G401.6 (cell line): Measurements from ENCODE around the gene NPAS2.

ENCODE experiments used
- FAIRE-seq: peaks from 2 replicates; lab custom pipeline; 2012; peaks lifted over from hg19 to GRCh38; lab: Jason Lieb, UNC

NPAS2 gene

DNA sequence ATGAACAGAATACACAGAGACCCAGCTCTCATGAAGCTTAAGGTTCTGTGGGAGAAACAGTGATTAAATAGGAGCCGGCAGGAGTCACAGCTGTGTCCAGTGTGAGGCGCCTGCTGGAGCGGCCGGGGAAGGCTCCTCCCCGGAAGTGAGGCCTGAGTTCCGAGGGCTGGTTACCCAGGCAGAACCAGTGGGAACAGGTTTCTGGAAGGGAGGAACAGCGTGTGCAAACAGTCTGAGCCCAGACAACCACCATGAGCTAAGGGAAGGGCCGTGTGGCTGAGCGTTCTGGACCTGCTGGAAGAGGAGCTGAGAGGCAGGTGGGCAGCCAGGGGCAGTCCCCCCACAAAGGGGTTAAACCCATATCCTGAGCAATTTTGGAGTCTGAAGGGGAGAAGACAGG, 26.0 kb upstream of the NPAS2 start:
- FAIRE-seq = no peak

DNA sequence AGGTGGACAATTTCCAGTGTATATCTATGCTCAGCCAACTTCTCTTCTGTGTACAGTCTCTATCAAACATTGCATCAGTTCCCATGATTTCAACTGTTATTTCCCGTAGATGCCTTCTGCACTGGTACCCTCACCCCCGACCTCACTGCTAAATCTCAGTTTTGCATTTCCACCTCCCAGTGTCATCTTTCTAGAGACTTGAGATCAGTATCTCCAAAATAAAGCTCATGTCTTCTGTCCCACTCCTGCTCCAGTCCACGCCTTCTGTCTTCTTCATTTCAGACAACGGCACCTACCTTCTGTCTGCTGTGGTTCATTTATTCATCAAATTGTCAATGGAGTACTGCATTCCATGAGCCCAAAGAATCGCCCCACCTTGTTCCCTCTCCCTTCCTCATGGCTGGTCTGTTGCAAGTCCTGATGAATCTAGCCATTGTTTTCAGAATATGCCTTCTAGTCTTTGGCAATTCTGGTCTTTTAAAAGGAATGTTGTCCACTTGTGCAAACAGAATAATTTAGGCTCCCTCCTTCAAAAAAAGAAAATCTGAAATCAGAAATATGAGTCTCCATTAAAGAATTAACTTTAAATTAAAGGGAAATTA, 23.3 kb upstream of the NPAS2 start:
- no peak for FAIRE-seq

DNA sequence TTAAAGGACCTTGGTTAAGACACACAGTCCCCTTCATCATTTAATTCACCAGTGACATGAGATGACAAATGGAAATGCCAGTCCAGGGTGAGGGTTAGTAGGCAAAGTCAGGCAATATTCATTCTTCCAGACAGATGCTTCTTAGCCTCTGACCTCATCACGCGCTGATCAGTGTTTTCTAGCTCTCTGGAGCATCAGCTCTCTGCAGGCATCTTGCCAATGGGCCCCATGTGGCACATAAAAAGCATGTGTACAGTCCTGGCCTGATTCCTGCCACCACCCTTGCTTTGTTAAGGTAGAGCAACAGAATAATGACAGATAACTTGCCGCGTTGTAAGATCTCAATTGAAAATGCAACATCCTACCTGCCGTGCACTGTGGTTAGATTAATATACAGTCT, 20.3 kb upstream of the NPAS2 start:
- FAIRE-seq = no peak

DNA sequence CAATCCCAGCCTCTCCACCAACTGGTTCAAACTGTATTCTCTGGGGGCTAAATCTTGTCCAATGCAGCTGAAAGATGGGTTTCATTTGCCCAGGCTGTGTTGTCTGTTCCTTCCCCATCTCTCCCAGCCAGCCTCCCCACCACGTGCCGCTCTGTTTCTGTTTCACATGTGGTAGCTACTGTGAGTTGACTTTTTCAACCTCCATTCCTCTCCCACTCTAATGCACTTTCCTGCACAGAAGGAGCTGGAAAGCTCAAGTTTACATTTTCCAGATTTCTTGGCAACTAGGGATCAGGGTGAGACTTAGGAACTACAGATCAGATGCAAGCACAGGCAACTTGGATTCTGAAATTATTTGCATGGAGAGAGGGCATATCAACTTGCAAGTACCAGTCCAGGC, 19.0 kb upstream of the NPAS2 start:
- FAIRE-seq = no peak

DNA sequence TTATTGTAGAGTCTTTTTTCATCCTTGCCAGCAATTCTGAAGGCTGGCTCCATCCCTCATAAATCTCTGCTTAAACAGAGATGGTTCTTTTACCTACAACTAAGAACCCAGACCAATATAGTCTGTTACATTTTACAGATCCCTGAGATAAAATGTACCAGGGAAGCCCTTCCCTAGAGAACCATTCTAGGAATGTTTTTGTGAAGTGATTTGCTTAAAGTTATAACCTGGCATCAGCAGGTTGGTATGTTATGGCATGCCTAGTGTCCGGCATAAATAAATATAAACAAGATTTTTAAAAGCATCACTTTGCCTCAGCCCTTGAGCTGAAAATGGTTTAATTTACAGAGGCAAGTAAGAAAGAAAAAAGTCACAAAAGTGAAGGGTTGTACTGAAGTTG, 18.5 kb upstream of the NPAS2 start:
- FAIRE-seq = no peak

DNA sequence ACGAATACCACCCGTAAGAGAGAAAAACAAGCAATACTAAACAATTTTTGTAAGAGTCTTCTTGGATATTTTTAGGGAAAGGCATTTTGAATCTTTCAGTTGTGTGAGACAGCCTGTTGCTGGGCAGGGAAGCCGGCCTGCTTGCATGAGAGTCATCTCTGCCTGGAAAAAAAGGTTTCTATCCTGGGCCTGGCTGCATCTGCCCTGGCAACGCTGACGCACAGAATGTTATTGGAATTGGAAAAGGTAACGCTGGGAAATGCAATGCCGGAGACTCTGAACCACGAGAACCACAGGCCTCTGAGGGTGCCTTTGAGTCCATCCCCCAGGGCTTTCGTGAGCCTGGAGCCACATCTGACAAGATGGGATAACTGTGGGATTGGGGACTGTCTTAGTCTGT, 17.9 kb upstream of the NPAS2 start:
- no peak for FAIRE-seq

DNA sequence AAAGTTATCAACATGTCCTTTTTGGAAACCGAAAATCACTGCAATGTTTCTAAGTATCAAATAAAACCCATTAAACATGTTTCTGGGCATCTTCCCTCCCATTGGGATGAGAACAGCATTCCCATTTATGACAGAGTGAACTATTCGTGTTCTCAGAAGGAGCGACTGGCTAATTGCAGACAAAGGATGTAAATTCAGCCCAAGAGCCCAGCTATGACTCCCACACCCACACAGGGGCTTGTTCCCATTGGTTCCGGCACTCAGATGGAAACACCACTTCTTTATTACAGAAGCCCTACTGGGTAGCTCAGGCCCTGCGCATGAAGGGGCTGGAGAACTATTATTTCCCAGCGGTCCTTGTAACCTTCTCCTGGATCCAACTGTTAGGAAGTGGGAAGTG, 16.6 kb upstream of the NPAS2 start:
- no peak for FAIRE-seq

DNA sequence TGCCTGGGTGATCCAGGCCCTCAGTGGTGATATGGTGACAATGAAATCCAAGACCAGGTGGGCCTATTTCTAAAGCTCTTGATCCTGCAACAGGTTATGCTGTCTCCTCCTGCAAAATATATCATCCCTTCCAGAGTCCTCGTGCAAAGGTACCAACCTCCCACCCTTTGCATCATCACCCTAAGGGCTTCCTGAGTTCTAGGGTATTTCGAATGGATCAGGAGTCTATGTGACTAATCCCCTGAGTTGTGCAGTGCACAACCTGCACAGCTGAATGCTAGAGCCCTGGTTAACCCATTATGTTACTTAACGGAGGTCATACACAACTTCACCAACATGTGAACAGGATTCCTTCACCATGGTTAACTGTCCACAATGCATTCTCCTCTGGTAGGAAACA, 13.4 kb upstream of the NPAS2 start:
- FAIRE-seq = no peak

DNA sequence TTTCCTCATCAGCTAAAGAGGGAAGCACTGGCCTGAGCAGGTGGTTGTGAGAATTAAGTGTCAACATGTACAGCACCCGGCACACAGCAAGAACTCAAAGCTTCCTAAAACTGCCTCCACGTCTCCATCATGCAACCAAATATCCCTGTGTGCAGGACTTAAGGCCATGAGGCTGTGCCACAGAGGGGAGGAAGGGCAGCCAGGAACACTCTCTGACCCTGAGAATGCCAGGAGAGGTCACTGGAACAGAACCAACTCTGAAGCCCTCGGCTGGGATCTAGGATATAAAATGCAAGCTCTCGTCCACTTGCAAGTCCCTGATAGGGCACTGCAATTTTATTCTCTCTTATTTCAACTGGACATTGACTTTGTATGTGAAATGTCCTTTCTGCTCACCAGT, 12.2 kb upstream of the NPAS2 start:
- FAIRE-seq = no peak

DNA sequence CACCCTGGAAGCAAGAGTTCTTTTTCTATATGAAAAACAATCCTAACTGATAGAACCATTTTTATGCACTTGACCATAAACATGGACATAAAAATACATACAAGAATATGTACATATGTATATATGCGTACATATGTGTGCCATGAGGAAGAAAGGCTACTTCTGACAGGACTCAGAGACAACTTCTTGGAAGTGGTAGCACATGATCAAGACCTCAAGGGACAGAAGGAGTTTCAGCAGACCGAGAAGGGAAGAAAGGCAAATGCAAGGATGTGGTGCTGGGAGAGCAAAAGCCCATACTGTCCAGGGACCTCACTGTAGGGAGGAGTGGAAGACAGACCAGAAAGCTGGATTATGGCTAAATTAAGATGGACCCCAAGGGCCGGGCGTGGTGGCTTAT, 11.4 kb upstream of the NPAS2 start:
- FAIRE-seq = no peak

DNA sequence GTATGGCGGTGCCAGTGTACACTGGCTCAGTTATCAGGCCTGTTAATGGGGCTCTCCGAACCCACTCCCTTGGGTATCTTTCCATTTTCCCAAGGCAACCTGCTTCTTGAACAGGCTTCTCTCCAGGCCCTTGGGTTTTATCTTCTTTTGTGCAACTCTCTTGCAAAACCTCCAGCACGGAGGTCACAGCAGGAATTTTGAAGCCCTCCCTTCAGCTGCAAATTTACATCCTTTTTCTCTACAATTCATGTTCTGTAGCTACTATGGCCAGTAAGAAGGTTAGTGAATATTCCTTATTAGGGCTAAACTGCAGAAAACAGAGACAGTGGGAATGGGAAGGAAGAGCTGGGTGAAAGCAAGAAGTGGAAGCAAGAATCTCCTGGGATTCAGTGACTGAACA, 10.4 kb upstream of the NPAS2 start:
- FAIRE-seq = no peak

DNA sequence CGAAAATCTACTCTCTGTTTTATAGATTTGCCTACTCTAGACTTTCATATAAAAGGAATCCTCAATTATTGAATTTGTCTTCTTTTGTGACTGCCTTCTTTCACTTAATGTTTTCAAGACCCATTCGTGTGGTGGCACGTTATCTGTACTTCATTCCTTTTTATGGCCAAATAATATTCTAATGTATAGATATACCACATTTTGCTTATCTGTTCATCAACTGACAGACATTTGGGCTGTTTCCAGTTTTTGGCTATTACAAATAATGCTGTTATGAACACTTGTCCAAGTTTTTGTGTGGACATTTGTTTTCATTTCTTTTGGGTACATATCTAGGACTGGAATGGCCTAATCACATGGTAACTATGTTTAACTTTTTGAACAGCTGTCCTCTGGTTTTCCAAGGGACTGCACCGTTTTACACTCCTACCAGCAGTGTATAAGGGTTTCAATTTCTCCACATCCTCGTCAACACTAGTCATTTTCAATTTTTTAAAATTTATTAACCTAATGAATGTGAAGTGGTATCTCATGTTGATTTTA, 9.3 kb upstream of the NPAS2 start:
- FAIRE-seq = no peak

DNA sequence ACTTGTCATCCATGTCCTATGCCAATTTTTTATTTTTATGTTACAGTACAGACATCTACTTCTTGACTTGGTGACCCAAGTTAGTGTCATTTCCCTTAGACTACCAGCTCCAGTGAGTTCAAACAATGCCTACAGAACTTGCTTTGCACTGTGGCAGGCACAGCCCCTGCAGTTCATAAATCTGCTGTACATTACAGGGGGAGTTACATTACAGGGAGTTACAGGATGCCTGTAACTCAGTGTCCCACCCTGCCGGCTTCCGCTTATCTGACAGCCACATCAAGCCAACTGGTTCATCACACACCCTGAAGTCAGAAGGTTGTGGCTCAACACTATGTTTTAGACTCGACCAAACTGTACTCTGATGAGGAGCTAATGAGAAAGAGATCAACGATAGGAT, 7.8 kb upstream of the NPAS2 start:
- no peak for FAIRE-seq

DNA sequence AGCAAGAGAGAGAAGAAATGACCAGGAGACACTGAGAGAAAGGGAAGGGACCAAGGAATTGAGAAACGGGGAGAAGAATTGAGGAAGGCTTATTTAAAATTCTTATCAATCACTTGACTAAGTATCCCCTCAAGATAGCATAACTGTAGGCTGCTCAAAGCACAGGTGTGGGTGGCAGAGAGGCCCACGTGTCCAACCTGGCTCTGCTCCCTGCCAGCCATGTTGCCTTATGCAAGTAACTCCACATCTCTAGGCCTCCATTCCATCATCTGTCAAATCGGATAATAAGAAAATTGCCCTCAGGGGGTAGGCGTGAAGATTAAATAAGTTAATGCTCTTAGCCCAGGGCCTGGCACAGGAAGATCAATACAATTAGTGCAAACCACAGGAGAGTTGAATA, 7.4 kb upstream of the NPAS2 start:
- FAIRE-seq = no peak

DNA sequence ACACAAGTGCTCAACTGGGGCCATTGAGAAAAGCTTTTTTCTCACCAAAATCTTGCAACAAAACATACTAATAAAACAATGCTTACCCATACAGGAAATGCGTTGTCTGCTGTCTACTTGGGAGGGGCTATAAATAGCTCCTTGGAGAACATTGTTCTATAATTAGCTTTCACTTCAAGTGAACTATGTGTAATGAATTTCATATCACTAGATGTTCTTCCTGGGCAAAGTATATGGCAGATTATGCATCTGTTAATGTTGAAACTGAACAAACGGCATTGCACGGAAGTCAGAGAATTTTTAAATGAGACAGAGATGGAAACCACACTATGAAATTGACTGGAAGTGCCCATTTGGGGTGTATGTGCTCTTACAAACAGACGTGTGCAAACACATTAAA, 6.4 kb upstream of the NPAS2 start:
- no peak for FAIRE-seq

DNA sequence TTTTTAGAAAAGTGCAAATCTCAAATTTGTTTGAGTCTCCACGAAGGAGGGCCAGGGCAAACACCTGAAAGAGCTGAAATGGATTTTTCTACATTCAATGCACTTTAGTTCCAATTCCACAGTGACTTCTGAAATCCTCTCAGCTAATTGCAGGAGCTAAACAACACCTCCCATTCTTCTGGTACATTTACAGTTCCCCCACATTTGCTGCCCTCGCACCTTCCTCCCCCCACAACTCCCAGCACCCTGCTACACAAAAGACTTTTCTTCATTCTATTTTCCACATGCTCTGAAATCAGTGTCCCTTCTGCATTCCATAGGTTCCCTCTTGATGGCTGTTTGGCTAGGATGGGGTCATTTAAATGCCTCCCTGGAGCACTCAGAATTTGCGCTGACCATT, 5.9 kb upstream of the NPAS2 start:
- FAIRE-seq = no peak

DNA sequence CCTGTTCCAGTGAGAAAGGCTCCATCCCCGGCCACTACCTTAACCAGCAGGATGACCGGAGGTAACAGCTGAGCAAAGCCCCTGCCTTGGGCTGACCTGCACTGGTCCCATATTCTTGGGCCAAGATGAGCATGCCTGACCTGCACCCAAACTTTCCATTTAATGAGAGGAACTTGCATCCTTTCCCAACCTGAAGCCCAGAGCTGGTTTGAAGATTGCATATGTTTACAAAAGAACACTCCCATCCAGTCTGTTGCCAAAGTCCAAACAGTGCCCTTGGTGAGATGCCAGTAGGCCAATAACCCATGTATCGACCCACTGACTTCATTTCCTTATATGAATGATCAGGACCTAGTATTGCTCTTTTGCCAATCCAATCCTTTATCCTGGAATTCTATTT, 5.5 kb upstream of the NPAS2 start:
- no peak for FAIRE-seq

DNA sequence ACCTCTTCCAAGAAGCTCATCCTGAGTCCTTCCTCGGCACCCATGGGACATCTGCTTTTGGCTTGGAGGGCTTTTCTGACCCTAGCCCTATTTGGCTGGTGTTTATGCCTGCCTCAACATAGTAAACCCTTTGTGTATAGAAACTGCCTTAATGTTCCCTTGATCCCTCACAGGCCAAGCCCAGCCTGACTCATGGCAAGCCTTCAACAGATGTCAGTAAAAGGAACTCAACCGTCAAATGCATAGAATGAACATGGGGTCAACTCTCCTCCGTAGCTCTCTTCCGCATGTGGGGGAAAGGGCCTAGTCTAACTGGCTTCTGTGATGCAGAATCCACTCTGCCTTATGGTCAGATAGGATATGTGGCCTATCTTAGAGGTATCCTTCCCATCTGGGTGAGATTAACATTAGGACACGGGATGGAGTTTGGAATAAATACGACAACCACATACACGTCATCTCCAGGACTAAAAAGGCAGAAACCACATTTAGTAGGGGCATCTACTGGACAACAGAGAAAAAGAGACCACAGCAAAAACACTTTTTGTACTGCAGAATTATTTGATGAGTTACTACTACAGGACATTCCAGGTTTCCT, 2.5 kb upstream of the NPAS2 start:
- no peak for FAIRE-seq

DNA sequence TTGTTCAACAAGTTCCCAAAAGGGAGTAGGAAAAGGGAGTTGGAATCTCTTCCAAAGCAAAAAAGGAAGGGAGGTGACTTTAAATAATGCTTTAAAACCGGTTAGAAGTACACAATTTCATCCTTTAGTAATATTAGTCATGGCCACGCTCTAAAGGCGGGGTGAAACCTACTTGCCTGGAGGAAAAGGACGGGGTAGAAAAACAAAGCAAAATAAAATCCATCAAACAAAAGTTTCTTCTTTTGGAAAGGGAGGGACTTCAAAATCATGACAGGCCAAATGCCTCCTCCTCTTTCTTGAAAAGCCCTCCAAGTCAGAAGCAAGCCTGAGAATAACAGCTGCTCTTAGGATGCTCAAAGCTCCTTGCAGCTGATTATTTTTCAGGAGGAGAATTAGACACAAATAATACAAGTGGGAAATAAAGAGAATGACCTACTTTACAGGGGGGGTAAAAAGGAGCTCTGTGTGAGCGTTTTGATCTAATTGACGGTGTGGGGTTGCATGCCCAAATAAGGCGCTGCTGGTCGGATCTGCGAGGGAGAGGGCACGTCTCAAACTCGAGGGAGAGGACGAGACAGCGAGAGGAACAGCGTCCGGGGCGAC, 1.8 kb upstream of the NPAS2 start:
- FAIRE-seq = no peak

DNA sequence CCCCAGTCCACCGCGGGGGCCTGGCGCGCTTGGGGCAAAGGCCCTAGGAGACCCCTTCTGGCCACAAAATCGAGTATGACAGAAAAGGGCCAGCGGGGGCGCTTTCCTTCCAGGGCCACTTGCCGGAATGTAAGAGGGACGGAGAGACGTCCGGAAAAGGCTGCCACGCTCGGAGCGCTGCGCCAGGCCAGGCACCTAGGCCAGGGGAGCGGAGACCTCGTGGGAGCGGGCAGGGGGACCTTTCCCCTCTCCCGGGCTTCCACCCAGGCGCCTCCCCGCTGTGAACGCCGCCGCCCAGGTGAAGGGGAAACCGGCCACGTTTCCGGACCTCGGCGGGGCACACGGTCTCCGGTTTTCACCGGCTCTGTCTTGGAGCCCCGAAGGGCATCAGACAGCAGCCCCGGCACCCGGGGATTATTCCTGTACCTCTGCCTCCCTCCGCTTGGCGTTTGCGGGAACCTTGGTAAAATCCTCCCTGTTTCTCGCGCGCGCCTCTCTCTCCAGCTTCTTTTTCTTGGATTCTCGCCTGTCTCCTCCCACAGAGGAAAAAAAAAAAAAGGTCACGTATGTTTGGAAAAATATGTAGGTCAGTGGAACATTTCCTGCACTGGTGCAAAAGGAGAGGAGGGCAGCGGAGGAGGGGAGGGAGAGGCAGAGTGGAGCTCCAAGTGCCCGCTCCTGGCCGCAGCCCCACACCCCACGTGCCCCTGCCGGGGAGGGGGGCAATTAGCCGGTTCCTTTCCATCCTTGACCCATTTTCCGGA, 1.2 kb upstream of the NPAS2 start:
- no peak for FAIRE-seq

DNA sequence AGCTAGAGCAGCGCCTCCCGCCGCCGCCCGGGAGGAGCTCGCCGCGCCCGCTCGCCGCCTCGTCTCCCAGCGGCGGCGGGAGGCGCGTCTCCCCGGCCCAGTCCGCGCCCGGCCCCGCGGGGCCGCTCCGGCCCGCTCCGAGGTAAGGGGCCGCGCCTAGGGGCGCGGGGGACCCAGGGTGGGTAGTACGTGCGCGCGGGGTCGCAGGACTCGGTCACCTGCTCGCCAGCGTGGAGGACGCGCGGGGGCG, 259 bp downstream of the NPAS2 start:
- no peak for FAIRE-seq

DNA sequence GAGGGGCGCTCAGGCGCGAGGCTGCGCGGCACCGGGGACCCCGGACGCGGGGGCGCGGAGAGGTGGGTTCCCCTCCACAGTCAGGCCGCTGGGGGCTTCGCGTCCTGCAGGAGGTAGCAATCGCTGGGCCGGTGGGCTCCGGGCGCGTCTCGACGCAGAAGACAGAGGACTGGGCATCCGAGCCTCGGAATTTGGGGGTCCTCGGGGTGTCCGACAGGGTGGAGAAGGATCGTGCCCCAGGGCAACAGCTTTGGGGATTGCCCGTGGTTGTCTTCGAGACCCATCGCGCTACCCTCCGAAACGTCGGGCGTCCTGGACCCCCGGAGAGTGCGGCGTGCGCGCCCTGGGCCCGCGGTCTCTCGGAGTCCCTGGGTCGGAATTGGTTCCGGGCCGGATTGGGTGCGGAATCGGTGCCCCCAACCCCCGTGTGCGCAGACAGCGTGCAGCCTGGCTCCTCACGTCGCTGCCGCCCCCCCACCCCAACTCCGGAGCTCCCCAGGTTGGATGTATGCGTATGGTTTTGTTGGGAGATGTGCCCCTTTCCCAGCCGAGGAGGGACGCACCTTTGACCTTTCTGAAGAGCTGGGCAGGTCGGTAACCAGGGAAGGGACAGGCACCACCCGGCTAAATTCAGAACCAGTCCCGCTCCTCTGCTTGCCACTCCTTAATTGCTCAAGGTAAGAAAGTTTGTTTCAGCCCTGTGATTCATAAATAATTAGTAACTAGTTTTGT, 750 bp downstream of the NPAS2 start:
- FAIRE-seq = no peak
